ENCODE results near the gene TAL1. TPM values are rescaled to one million over a fixed set of nuclear protein-coding genes. Genes with fewer than 3 reads are reported as not detected.

Gene TAL1
- total RNA-seq, 1 donor from 2014 or later, result 3.2 TPM

- DNase-seq (ENCODE audit: low spot score), result peak; percentile 34
Observed at GRCh38 chr1:47188791-47189785, 42.9 kb downstream of the TAL1 start.

GRCh38 chr1:47187926-47188250 lies 44.1 kb downstream of the TAL1 start:
- DNase-seq (ENCODE audit: low spot score), result no peak

GRCh38 chr1:47187231-47187925 lies 44.6 kb downstream of the TAL1 start:
- DNase-seq (ENCODE audit: low spot score), result peak; percentile 29

- DNase-seq (ENCODE audit: low spot score), result peak; percentile 22
Observed at GRCh38 chr1:47186267-47187185, 45.5 kb downstream of the TAL1 start.

GRCh38 chr1:47184822-47185677 lies 47.0 kb downstream of the TAL1 start:
- DNase-seq (ENCODE audit: low spot score), result no peak

- DNase-seq (ENCODE audit: low spot score), result no peak
Observed at GRCh38 chr1:47184090-47184821, 47.8 kb downstream of the TAL1 start.

- DNase-seq (ENCODE audit: low spot score), result no peak
Observed at GRCh38 chr1:47183308-47184089, 48.5 kb downstream of the TAL1 start.

- no peak for DNase-seq (ENCODE audit: low spot score)
Observed at GRCh38 chr1:47182676-47183235, 49.3 kb downstream of the TAL1 start.

- DNase-seq (ENCODE audit: low spot score), result no peak
Observed at GRCh38 chr1:47181955-47182675, 49.9 kb downstream of the TAL1 start.

GRCh38 chr1:47181095-47181954 lies 50.7 kb downstream of the TAL1 start:
- DNase-seq (ENCODE audit: low spot score), result no peak

- no peak for DNase-seq (ENCODE audit: low spot score)
Observed at GRCh38 chr1:47180603-47181094, 51.4 kb downstream of the TAL1 start.

- no peak for DNase-seq (ENCODE audit: low spot score)
Observed at GRCh38 chr1:47179988-47180563, 51.9 kb downstream of the TAL1 start.

GRCh38 chr1:47179017-47179987 lies 52.7 kb downstream of the TAL1 start:
- peak; percentile 90 for DNase-seq (ENCODE audit: low spot score)

GRCh38 chr1:47178654-47179016 lies 53.4 kb downstream of the TAL1 start:
- no peak for DNase-seq (ENCODE audit: low spot score)

- DNase-seq (ENCODE audit: low spot score), result no peak
Observed at GRCh38 chr1:47178020-47178419, 54.0 kb downstream of the TAL1 start.

All from ureter (tissue), 1 donor.